CD4-positive, alpha-beta T cell (primary cell): ENCODE data around the gene KCNMA1. TPM values are rescaled to one million over a fixed set of nuclear protein-coding genes. Genes with fewer than 3 reads are reported as not detected.

Experiments
- ATAC-seq: fragments of 200-7000 bp; cut with Tn5 transposase; one replicate; pipeline ENCODE4 v1.10.0; 2022; ENCODE audit warnings: mild to moderate bottlenecking; ENCODE audit not compliant: poor library complexity
- CTCF ChIA-PET: fragments of 350-600 bp; sonication (Branson Sonifier 250); formaldehyde crosslinking; loops from one replicate; lab custom pipeline; 2021; ENCODE audit warnings: antibody characterized with exemption, inconsistent platforms; lab: Charles Lee
- POLR2A ChIA-PET: fragments of 350-600 bp; sonication (Branson Sonifier 250); formaldehyde crosslinking; loops from one replicate; lab custom pipeline; 2021; ENCODE audit warnings: antibody characterized with exemption, inconsistent platforms; lab: Charles Lee
- DNase-seq, 14 experiments: peaks; one replicate each; pipeline ENCODE4 v3.0.0-alpha.2; 2013 to 2020; ENCODE audit warnings: mixed read lengths in 2 of 14
- H3K27ac ChIP-seq, 2 donors: one replicate each; pipeline versions ENCODE4 v1.5.1 to v1.7.0; 2013; ENCODE audit warnings: low read length in 2 of 2, low read depth in 1 of 2, mild to moderate bottlenecking in 1 of 2
- H3K27me3 ChIP-seq, 2 experiments: 1 replicate in 1 of 2; 2 replicates in 1 of 2; pipeline versions ENCODE4 v1.6.1 to v1.7.0; 2013; ENCODE audit warnings: low read length in 2 of 2, control low read depth in 1 of 2, mild to moderate bottlenecking in 1 of 2, moderate library complexity in 1 of 2; ENCODE audit not compliant: insufficient read depth in 2 of 2, control insufficient read depth in 1 of 2
- H3K36me3 ChIP-seq: one replicate; pipeline ENCODE4 v1.6.1; 2013; ENCODE audit warnings: low read length, control low read depth; ENCODE audit not compliant: insufficient read depth
- H3K4me1 ChIP-seq: one replicate; pipeline ENCODE4 v1.6.1; 2013; ENCODE audit warnings: low read length, control low read depth; ENCODE audit not compliant: insufficient read depth
- H3K4me3 ChIP-seq: one replicate; pipeline ENCODE4 v1.5.1; 2013; ENCODE audit warnings: mild to moderate bottlenecking, low read length, moderate library complexity
- H3K9me3 ChIP-seq, 2 experiments: 1 replicate in 1 of 2; 2 replicates in 1 of 2; pipeline versions ENCODE4 v1.6.1 to v1.7.0; 2013; ENCODE audit warnings: low read length in 2 of 2, mild to moderate bottlenecking in 2 of 2, control low read depth in 1 of 2, moderate library complexity in 1 of 2; ENCODE audit not compliant: control insufficient read depth in 1 of 2, insufficient read depth in 1 of 2
- H3K27ac Mint-ChIP-seq: one replicate; pipeline ENCODE4 v1.8.0; 2020; ENCODE audit warnings: mixed read lengths
- H3K27me3 Mint-ChIP-seq: one replicate; pipeline ENCODE4 v1.8.0; 2021; ENCODE audit warnings: mixed read lengths
- H3K36me3 Mint-ChIP-seq: one replicate; pipeline ENCODE4 v1.8.0; 2021; ENCODE audit warnings: low read depth, mixed read lengths
- H3K4me1 Mint-ChIP-seq: one replicate; pipeline ENCODE4 v1.8.0; 2021; ENCODE audit warnings: low read depth, mixed read lengths
- H3K4me3 Mint-ChIP-seq: one replicate; pipeline ENCODE4 v1.8.0; 2020; ENCODE audit warnings: mild to moderate bottlenecking, mixed read lengths
- H3K9me3 Mint-ChIP-seq: one replicate; pipeline ENCODE4 v1.8.0; 2020; ENCODE audit warnings: mixed read lengths
- intact Hi-C, 2 experiments: fragments of 100-400 bp; cut with DNase I in 1 of 2; cut with micrococcal nuclease in 1 of 2; formaldehyde crosslinking; loops; one replicate each; pipeline versions ENCODE4 v1.15.1 to v1.9.0; 2023 to 2025; cut with DNase I, micrococcal nuclease
- total RNA-seq, 174 experiments: library from RNA in 2 of 174; stranded (reverse) in 2 of 174; gene quantifications; one replicate each; pipeline ENCODE4 v1.2.3 and lab custom pipeline; 2021 to 2026
- TF ChIP-seq, protein P1 (sequence below): fragments of 200-600 bp; IDR thresholded peaks from one replicate; pipeline ENCODE4 v1.8.0; 2022; ENCODE audit warnings: antibody characterized with exemption, mild to moderate bottlenecking

Gene KCNMA1
- total RNA-seq, 2 experiments from 2014 or later = not detected

DNA sequence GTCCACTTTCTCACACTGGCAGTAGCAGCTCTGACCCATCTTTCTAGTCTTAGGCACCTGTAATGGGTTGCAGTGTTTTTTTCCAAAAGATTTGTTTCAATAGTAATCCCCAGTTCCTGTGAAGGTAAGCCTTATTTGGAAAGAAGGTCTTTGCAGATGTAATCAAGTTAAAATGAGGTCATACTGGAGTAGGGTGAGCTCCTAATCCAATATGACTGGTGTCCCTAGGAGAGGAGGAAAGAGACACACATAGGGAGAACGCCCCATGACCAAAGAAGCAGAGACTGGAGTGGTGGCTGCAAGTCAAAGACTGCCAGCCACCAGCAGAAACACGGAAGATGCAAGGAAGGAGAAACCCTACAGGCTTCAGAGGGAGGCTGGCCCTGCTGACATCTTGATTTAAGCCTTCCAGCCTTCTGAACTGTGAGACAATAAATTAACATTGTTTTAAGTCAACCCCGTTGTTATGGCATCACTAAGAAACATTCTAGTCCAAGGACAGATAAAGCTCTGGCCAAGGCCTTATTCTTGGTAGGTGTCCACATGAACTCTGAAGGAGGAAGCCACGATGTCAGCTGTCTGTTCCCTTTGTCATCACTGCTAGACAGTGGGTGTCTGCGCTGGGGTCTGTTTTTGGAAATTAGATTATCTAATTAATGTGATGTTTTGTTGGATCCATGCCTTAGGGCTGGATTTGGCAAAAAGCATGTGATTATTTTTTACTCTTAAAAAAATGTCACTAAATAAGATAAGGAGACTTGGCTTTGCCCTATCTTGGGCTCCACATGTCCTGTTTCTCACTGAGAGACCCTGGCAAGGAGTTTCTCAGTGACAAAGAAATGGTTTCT lies 214.9 kb downstream of the KCNMA1 start:
- intact Hi-C loops = no loop called here
- Mint-ChIP-seq H3K27me3 (peaks cover 11% of the 10 kb centered on the region), H3K36me3 (no peaks in the 10 kb centered on the region), H3K4me1 (no peaks in the 10 kb centered on the region), H3K27ac (no peak overlapping the region), H3K9me3 (no peaks in the 10 kb centered on the region), H3K4me3 (no peak overlapping the region)
- TF ChIP-seq, protein P1, sequence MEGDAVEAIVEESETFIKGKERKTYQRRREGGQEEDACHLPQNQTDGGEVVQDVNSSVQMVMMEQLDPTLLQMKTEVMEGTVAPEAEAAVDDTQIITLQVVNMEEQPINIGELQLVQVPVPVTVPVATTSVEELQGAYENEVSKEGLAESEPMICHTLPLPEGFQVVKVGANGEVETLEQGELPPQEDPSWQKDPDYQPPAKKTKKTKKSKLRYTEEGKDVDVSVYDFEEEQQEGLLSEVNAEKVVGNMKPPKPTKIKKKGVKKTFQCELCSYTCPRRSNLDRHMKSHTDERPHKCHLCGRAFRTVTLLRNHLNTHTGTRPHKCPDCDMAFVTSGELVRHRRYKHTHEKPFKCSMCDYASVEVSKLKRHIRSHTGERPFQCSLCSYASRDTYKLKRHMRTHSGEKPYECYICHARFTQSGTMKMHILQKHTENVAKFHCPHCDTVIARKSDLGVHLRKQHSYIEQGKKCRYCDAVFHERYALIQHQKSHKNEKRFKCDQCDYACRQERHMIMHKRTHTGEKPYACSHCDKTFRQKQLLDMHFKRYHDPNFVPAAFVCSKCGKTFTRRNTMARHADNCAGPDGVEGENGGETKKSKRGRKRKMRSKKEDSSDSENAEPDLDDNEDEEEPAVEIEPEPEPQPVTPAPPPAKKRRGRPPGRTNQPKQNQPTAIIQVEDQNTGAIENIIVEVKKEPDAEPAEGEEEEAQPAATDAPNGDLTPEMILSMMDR = no peak
- DNase-seq (no peak), ATAC-seq (no peak)
- ChIA-PET POLR2A (no interaction called here), CTCF (no interaction called here)
- Histone ChIP-seq H3K4me1 (no peaks in the 10 kb centered on the region), H3K36me3 (no peaks in the 10 kb centered on the region), H3K27me3 (no peaks in the 10 kb centered on the region), H3K9me3 (no peaks in the 10 kb centered on the region), H3K27ac (no peak overlapping the region), H3K4me3 (no peak overlapping the region)

DNA sequence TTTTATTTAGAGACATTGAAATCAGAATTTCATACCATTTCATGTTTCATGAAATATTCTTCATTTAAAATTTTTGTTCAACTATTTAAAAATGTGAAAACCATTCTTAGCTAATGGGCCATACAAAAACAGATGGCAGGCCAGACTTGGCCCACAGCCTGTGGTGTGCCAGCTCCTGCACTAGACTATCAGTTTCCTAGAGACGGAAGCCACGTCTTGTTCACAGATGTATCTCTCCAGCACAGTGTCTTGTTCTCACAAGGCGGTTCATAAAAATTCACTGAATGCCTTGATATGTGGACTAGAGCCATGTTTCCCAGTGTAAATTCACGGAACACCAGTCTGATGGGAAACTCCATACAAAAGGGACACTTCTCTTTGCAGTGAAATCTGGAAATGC lies 216.0 kb downstream of the KCNMA1 start:
- DNase-seq = no peak
- intact Hi-C loops = no loop called here
- Mint-ChIP-seq H3K27ac (no peak overlapping the region), H3K27me3 (peaks cover 8% of the 10 kb centered on the region), H3K4me3 (no peak overlapping the region), H3K4me1 (no peaks in the 10 kb centered on the region), H3K36me3 (no peaks in the 10 kb centered on the region), H3K9me3 (no peaks in the 10 kb centered on the region)
- TF ChIP-seq, protein P1 = no peak
- H3K27me3 ChIP-seq = no peaks in the 10 kb centered on the region
- no peak for ATAC-seq
- ChIA-PET CTCF (no interaction called here), POLR2A (no interaction called here)
- no peaks in the 10 kb centered on the region for H3K36me3 ChIP-seq
- no peak overlapping the region for H3K27ac ChIP-seq
- H3K9me3 ChIP-seq = no peaks in the 10 kb centered on the region
- no peaks in the 10 kb centered on the region for H3K4me1 ChIP-seq
- H3K4me3 ChIP-seq = no peak overlapping the region

DNA sequence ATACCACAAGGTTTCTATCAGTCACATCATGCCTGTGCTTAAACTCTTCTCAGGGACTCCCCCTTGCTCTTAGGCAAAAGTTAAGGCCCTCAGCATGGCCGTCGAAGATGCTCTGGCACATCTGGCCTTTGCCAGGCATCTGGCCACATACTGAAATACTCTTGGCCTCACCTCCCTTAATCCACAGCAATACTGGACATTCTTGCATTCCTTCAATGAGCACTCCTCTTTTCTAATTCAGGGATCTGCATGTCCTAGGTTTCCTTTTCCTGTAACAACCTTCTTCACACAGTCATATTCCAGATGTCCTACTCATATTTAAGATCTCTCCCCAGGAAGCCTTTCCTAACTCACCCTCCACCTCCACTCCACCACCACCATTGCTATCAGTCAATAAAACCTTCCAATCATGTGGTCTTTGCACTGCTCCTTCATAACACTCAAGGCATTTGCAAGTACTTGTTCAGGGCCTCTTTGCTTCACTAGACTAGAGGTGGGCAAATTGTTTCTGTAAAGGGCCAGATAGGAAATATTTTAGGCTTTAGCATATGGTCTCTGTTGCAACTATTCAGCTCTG lies 216.6 kb downstream of the KCNMA1 start:
- peaks cover 4% of the 10 kb centered on the region for H3K27me3 Mint-ChIP-seq
- no peaks in the 10 kb centered on the region for H3K4me1 Mint-ChIP-seq
- Histone ChIP-seq H3K27ac (no peak overlapping the region), H3K36me3 (no peaks in the 10 kb centered on the region), H3K4me1 (no peaks in the 10 kb centered on the region), H3K4me3 (no peak overlapping the region), H3K27me3 (no peaks in the 10 kb centered on the region), H3K9me3 (no peaks in the 10 kb centered on the region)
- H3K27ac Mint-ChIP-seq = no peak overlapping the region
- no peaks in the 10 kb centered on the region for H3K9me3 Mint-ChIP-seq
- no peaks in the 10 kb centered on the region for H3K36me3 Mint-ChIP-seq
- H3K4me3 Mint-ChIP-seq = no peak overlapping the region
- TF ChIP-seq, protein P1 = no peak
- no peak for ATAC-seq
- no peak for DNase-seq
- intact Hi-C loops = no loop called here
- CTCF ChIA-PET = no interaction called here
- POLR2A ChIA-PET = no interaction called here
